Neural progenitor cell (in vitro differentiated cells): ENCODE measurements around the gene ACER2.

Source experiments
- CTCF ChIP-seq: fragments of 200-600 bp; sonication (generic); IDR thresholded peaks from 2 replicates; pipeline ENCODE4 v1.5.1; 2017; ENCODE audit warnings: antibody characterized with exemption, mild to moderate bottlenecking
- EZH2phosphoT487 ChIP-seq: fragments of 200-600 bp; sonication (generic); IDR thresholded peaks from 2 replicates; pipeline ENCODE4 v1.6.1; 2017; ENCODE audit warnings: antibody characterized with exemption

- TF ChIP-seq CTCF (no peak), EZH2phosphoT487 (no peak)
Observed at GRCh38 chr9:19481971-19482404, 73.2 kb downstream of the ACER2 start.
